AG04450 (cell line): ENCODE results near the gene ALOX5AP. TPM values are rescaled to one million over a fixed set of nuclear protein-coding genes. Genes with fewer than 3 reads are reported as not detected.

Source experiments
- CTCF ChIA-PET: fragments of 300-600, 350-600 bp; formaldehyde crosslinking; extraction: SDS; loops from one replicate; lab custom pipeline; 2022; ENCODE audit warnings: antibody characterized with exemption, inconsistent platforms; lab: Charles Lee
- POLR2A ChIA-PET: fragments of 350-600 bp; formaldehyde crosslinking; extraction: SDS; loops from one replicate; lab custom pipeline; 2021; ENCODE audit warnings: antibody characterized with exemption, inconsistent platforms; lab: Yijun Ruan, JAX
- DNase-seq: peaks from one replicate; pipeline ENCODE4 v3.0.0-alpha.2; 2011; ENCODE audit warnings: low read depth, low spot score
- H3K27ac ChIP-seq: one replicate; pipeline ENCODE4 v1.5.1; 2012; ENCODE audit warnings: low read depth, low read length, control low read depth
- H3K27me3 ChIP-seq: one replicate; pipeline ENCODE4 v1.6.0; 2012; ENCODE audit warnings: low read length; ENCODE audit not compliant: control insufficient read depth, insufficient read depth
- H3K4me3 ChIP-seq: 2 replicates; pipeline ENCODE4 v1.5.1; 2011; ENCODE audit warnings: mild to moderate bottlenecking, low read depth, low read length, control low read depth
- H3K9me3 ChIP-seq: 2 replicates; pipeline ENCODE4 v1.5.1; 2012; ENCODE audit warnings: low read length; ENCODE audit not compliant: control insufficient read depth, insufficient read depth
- CTCF ChIP-seq: IDR thresholded peaks from 2 replicates; pipeline ENCODE4 v1.5.1; 2011; ENCODE audit warnings: low read depth, low read length, control low read depth, inconsistent platforms
- polyA plus RNA-seq: library from polyadenylated mRNA; depleted of rRNA; stranded (reverse); fragments of >200 nt; gene quantifications from 2 replicates; pipeline ENCODE4 v1.2.3, GENCODE V29; 2011; rRNA removed

The ALOX5AP gene
- polyA plus RNA-seq, 1 experiment, result 6.4 TPM

- Histone ChIP-seq H3K4me3 (no peak overlapping the region), H3K9me3 (no peaks in the 10 kb centered on the region; the same call in 1 of the 2 replicates), H3K27me3 (no peaks in the 10 kb centered on the region), H3K27ac (no peak overlapping the region)
- POLR2A ChIA-PET, result no interaction called here
- no peak for DNase-seq
- no peak for TF ChIP-seq CTCF
- CTCF ChIA-PET, result no interaction called here
Observed at GRCh38 chr13:30810261-30810701, 74.9 kb downstream of the ALOX5AP start.

- no peak overlapping the region for H3K27ac ChIP-seq
- H3K27me3 ChIP-seq, result no peaks in the 10 kb centered on the region
- no peak for TF ChIP-seq CTCF
- ChIA-PET POLR2A (no interaction called here), CTCF (interaction anchor here (1.3 kb wide), 2 partner anchors 55 to 234 kb away, joined by 3 to 4 read pairs; no protein-coding TSS in a partner anchor)
- no peak overlapping the region for H3K4me3 ChIP-seq
- no peaks in the 10 kb centered on the region; the same call in 1 of the 2 replicates for H3K9me3 ChIP-seq
- DNase-seq, result no peak
Observed at GRCh38 chr13:30810801-30811200, 75.5 kb downstream of the ALOX5AP start.

Other genes starting within 250 kb of the ALOX5AP start
- gene USPL1, start 117.6 kb upstream of the ALOX5AP start, polyA plus RNA-seq, result 16.7 and 24.1 TPM in 2 replicates
- 3.2 and 3.7 TPM in 2 replicates for gene MEDAG, start 170.7 kb downstream of the ALOX5AP start, polyA plus RNA-seq
- 0.09 TPM in 1 of 2 replicates, not detected in the other for gene TEX26, start 197.1 kb downstream of the ALOX5AP start, polyA plus RNA-seq